Osteoblast (primary cell): ENCODE results near the gene DUSP22. TPM values are rescaled to one million over a fixed set of nuclear protein-coding genes. Genes with fewer than 3 reads are reported as not detected.

Experiments used
- DNase-seq: peaks from one replicate; pipeline ENCODE4 v3.0.0; 2011; ENCODE audit warnings: low spot score, mixed read lengths; ENCODE audit not compliant: insufficient read length; ENCODE audit errors: missing footprints
- H2AFZ ChIP-seq: 2 replicates; pipeline ENCODE4 v1.6.0; 2011; ENCODE audit warnings: mild to moderate bottlenecking, low read length
- H3K27ac ChIP-seq: 2 replicates; pipeline ENCODE4 v1.5.1; 2011; ENCODE audit warnings: mild to moderate bottlenecking, low read depth, low read length, moderate library complexity
- H3K27me3 ChIP-seq: 2 replicates; pipeline ENCODE4 v1.6.0; 2012; ENCODE audit warnings: mild to moderate bottlenecking, control low read depth, inconsistent platforms, low read length, moderate library complexity; ENCODE audit not compliant: insufficient read depth
- H3K36me3 ChIP-seq: 2 replicates; pipeline ENCODE4 v1.5.1; 2011; ENCODE audit warnings: mild to moderate bottlenecking, low read length, control low read depth, moderate library complexity; ENCODE audit not compliant: insufficient read depth
- H3K4me1 ChIP-seq: 2 replicates; pipeline ENCODE4 v1.5.1; 2011; ENCODE audit warnings: mild to moderate bottlenecking, low read length, control low read depth, moderate library complexity; ENCODE audit not compliant: insufficient read depth
- H3K4me2 ChIP-seq: 2 replicates; pipeline ENCODE4 v1.6.0; 2011; ENCODE audit warnings: mild to moderate bottlenecking, low read length; ENCODE audit not compliant: insufficient read depth
- H3K4me3 ChIP-seq: fragments of 200-600 bp; sonication (generic); 3 replicates; pipeline ENCODE4 v1.5.1; 2012; ENCODE audit warnings: mild to moderate bottlenecking, low read length, inconsistent platforms; ENCODE audit not compliant: insufficient read depth
- H3K79me2 ChIP-seq: 2 replicates; pipeline ENCODE4 v1.6.0; 2012; ENCODE audit warnings: mild to moderate bottlenecking, low read length, control low read depth, inconsistent platforms; ENCODE audit not compliant: insufficient read depth
- H3K9me3 ChIP-seq: 2 replicates; pipeline ENCODE4 v1.5.1; 2011; ENCODE audit warnings: low read depth, low read length, control low read depth
- H4K20me1 ChIP-seq: 2 replicates; pipeline ENCODE4 v1.6.0; 2012; ENCODE audit warnings: mild to moderate bottlenecking, low read length, control low read depth; ENCODE audit not compliant: insufficient read depth
- total RNA-seq: library from RNA; depleted of rRNA; stranded (reverse); fragments of >200 nt; gene quantifications from 2 replicates; pipeline ENCODE4 v1.2.3, GENCODE V29; 2012
- TF ChIP-seq, protein P1 (sequence below): IDR thresholded peaks from 2 replicates; pipeline ENCODE4 v1.5.1; 2011; ENCODE audit warnings: mild to moderate bottlenecking, low read depth, low read length, moderate library complexity; ENCODE audit errors: extremely low read depth

Gene DUSP22
- total RNA-seq, 1 donor, result 18.1 TPM

DNA sequence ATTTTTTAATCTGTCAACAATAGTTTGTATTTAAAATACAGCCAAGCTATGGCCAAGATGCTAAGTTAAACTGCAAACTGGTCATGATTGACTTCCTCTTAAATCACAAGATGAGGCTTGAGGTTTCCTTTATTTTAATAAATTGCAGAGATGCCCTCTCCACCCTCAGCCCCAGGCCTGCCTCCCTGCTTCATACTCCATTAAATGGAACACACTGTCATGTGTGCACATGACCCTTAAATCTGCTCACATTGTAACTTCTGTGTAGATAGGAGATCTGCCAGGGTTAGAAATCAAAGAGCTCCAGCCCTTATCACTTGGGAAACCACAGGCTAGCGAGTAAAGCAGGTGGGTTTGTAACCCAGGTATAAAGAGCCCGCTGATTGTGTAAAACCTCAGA is 20.8 kb downstream of the DUSP22 start:
- TF ChIP-seq, protein P1, sequence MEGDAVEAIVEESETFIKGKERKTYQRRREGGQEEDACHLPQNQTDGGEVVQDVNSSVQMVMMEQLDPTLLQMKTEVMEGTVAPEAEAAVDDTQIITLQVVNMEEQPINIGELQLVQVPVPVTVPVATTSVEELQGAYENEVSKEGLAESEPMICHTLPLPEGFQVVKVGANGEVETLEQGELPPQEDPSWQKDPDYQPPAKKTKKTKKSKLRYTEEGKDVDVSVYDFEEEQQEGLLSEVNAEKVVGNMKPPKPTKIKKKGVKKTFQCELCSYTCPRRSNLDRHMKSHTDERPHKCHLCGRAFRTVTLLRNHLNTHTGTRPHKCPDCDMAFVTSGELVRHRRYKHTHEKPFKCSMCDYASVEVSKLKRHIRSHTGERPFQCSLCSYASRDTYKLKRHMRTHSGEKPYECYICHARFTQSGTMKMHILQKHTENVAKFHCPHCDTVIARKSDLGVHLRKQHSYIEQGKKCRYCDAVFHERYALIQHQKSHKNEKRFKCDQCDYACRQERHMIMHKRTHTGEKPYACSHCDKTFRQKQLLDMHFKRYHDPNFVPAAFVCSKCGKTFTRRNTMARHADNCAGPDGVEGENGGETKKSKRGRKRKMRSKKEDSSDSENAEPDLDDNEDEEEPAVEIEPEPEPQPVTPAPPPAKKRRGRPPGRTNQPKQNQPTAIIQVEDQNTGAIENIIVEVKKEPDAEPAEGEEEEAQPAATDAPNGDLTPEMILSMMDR, result no peak
- H3K4me1 ChIP-seq, result no peaks in the 10 kb centered on the region

DNA sequence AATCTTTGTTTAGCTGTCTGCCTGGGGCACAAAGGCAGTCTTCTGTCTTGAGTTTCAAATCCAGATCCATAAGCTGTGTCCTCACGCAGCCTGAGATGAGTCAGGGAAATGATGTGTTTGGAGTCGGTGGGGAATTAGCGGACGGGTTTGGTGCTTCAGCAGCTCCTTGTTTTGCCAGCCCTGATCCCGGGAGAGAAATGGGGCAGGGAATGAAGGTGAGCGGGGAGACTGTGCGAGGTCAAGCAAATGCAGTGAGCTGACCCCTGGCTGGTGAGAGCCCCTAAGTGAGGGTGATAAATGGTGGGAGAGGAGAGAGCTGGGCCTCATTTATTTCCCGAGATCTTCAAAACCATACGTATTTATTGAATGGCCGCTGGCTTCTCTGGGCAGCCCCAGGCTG is 21.6 kb downstream of the DUSP22 start:
- Histone ChIP-seq H3K79me2 (no peaks in the 10 kb centered on the region), H3K27me3 (no peaks in the 10 kb centered on the region), H3K9me3 (no peaks in the 10 kb centered on the region), H3K36me3 (no peaks in the 10 kb centered on the region), H3K27ac (no peak overlapping the region), H4K20me1 (peaks cover 4% of the 10 kb centered on the region), H3K4me1 (no peaks in the 10 kb centered on the region), H2AFZ (no peak overlapping the region), H3K4me2 (no peak overlapping the region), H3K4me3 (no peak overlapping the region)
- TF ChIP-seq, protein P1, result no peak
- DNase-seq, result no peak

More for the DNA sequence above, 20.8 kb downstream of the DUSP22 start:
- Histone ChIP-seq H3K79me2 (no peaks in the 10 kb centered on the region), H3K36me3 (no peaks in the 10 kb centered on the region), H3K9me3 (no peaks in the 10 kb centered on the region), H3K4me2 (no peak overlapping the region), H3K4me3 (no peak overlapping the region), H4K20me1 (peaks cover under 1% of the 10 kb centered on the region), H2AFZ (no peak overlapping the region), H3K27ac (no peak overlapping the region), H3K27me3 (no peaks in the 10 kb centered on the region)
- DNase-seq, result no peak

DNA sequence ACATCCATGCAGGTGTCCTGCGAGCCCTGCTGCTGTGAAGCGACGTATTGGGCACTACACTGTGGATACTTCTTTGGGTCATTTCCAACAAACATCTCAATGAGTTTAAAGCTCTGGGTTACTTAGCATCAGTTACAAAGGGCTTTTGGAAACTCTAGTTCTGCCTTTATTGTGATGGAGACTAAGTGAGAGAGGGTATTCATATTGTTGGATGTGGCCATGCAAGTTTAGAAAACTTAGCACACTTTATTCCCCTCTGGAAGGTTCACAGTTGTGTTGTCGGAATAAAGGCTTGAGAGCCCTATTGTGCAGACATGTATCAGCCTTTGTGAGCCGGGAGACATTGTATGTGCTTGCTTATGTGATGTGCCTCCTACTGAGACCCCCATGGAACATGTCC is 22.1 kb downstream of the DUSP22 start:
- Histone ChIP-seq H3K9me3 (no peaks in the 10 kb centered on the region), H4K20me1 (peaks cover 4% of the 10 kb centered on the region), H3K4me2 (no peak overlapping the region), H3K4me3 (no peak overlapping the region), H3K4me1 (no peaks in the 10 kb centered on the region), H3K27ac (no peak overlapping the region), H3K79me2 (no peaks in the 10 kb centered on the region), H2AFZ (no peak overlapping the region), H3K36me3 (no peaks in the 10 kb centered on the region), H3K27me3 (no peaks in the 10 kb centered on the region)
- TF ChIP-seq, protein P1, result no peak
- DNase-seq, result no peak

DNA sequence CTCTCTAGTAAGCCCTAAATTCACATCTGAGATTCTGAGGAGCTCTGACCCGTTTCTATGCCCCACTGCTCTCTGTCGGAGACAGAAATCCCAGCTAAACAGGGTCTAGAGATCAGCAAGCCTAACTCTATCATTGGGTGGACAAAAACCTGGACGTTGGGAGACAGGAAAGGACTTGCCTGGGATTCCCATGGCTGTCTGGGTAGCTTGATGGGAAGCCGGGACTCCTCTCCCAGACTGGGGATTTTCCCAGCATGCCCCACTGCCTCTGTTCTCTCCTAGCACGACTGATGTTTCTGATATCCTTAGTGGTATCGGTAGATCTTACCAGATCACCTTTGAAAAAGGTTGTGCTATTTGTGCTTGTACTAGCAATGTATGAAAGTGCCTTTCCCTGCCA is 22.9 kb downstream of the DUSP22 start:
- no peaks in the 10 kb centered on the region for H3K27me3 ChIP-seq
- no peak overlapping the region for H3K27ac ChIP-seq
- TF ChIP-seq, protein P1, result no peak

More for the DNA sequence above, 22.9 kb downstream of the DUSP22 start:
- H4K20me1 ChIP-seq, result peaks cover 4% of the 10 kb centered on the region
- no peak for DNase-seq
- no peaks in the 10 kb centered on the region for H3K4me1 ChIP-seq
- H2AFZ ChIP-seq, result no peak overlapping the region
- no peak overlapping the region for H3K4me3 ChIP-seq
- H3K4me2 ChIP-seq, result no peak overlapping the region
- H3K79me2 ChIP-seq, result no peaks in the 10 kb centered on the region
- H3K36me3 ChIP-seq, result no peaks in the 10 kb centered on the region
- no peaks in the 10 kb centered on the region for H3K9me3 ChIP-seq
